Esophagus muscularis mucosa (tissue), 3 donors: ENCODE measurements around the gene STYX.

ENCODE experiments used
- CTCF ChIP-seq, 3 experiments: fragments of 200-600 bp in 2 of 3; fragments of 450-650 bp in 1 of 3; sonication (generic) in 2 of 3; IDR thresholded peaks; one replicate each; pipeline ENCODE4 v1.5.1; 2017 to 2019; ENCODE audit warnings: antibody characterized with exemption in 3 of 3, mild to moderate bottlenecking in 2 of 3, moderate library complexity in 1 of 3
- POLR2A ChIP-seq: fragments of 450-650 bp; IDR thresholded peaks from one replicate; pipeline ENCODE4 v1.6.1; 2017; ENCODE audit warnings: antibody characterized with exemption, moderate library complexity, mild to moderate bottlenecking, low read depth
- POLR2AphosphoS5 ChIP-seq, 2 donors: sonication (generic); formaldehyde crosslinking; IDR thresholded peaks; one replicate each; pipeline ENCODE4 v1.6.1; 2017; ENCODE audit warnings: antibody characterized with exemption in 2 of 2

- no peak for TF ChIP-seq POLR2AphosphoS5 (IDR thresholded peaks at IDR 0.05)
- no peak for TF ChIP-seq CTCF (IDR thresholded peaks at IDR 0.05)
- no peak for TF ChIP-seq POLR2A
These were observed 76.1 kb downstream of the STYX start for GRCh38 chr14:52806115-52806514.
